Neuronal stem cell (in vitro differentiated cells): Measurements from ENCODE around the gene SCYGR1.

Experiments used
- DNase-seq: peaks from one replicate; pipeline ENCODE4 v3.0.0-alpha.2; 2013; ENCODE audit warnings: low spot score
- H2AFZ ChIP-seq: one replicate; pipeline ENCODE4 v1.6.1; 2013; ENCODE audit warnings: mild to moderate bottlenecking, low read length, inconsistent platforms
- H2AK5ac ChIP-seq: 2 replicates; pipeline ENCODE4 v1.6.1; 2013; ENCODE audit warnings: low read depth, mild to moderate bottlenecking, inconsistent platforms, low read length, moderate library complexity, mixed read lengths
- H2BK120ac ChIP-seq: 2 replicates; pipeline ENCODE4 v1.6.1; 2013; ENCODE audit warnings: low read depth, mild to moderate bottlenecking, inconsistent platforms, low read length, moderate library complexity, mixed read lengths
- H2BK12ac ChIP-seq: one replicate; pipeline ENCODE4 v1.6.1; 2013; ENCODE audit warnings: low read length, inconsistent platforms
- H2BK15ac ChIP-seq: 2 replicates; pipeline ENCODE4 v1.6.1; 2013; ENCODE audit warnings: mild to moderate bottlenecking, low read length, inconsistent platforms, mixed read lengths
- H2BK5ac ChIP-seq: one replicate; pipeline ENCODE4 v1.6.1; 2013; ENCODE audit warnings: inconsistent platforms, mild to moderate bottlenecking, low read length, moderate library complexity
- H3K14ac ChIP-seq: one replicate; pipeline ENCODE4 v1.6.1; 2013; ENCODE audit warnings: low read length, inconsistent platforms
- H3K18ac ChIP-seq: 2 replicates; pipeline ENCODE4 v1.6.1; 2013; ENCODE audit warnings: low read length, inconsistent platforms
- H3K23ac ChIP-seq: 2 replicates; pipeline ENCODE4 v1.6.1; 2013; ENCODE audit warnings: low read depth, mild to moderate bottlenecking, mixed read lengths, low read length, inconsistent platforms; ENCODE audit not compliant: poor library complexity
- H3K27ac ChIP-seq: replicated peaks from 3 replicates; pipeline ENCODE4 v1.5.1; 2013; ENCODE audit warnings: low read length, inconsistent platforms
- H3K27me3 ChIP-seq, 3 experiments: 2 replicates each; pipeline ENCODE4 v1.6.1; 2013; ENCODE audit warnings: low read length in 3 of 3, mild to moderate bottlenecking in 2 of 3, inconsistent platforms in 1 of 3, low read depth in 1 of 3, mixed read lengths in 1 of 3, moderate library complexity in 1 of 3; ENCODE audit not compliant: control insufficient read depth in 3 of 3, insufficient read depth in 3 of 3
- H3K36me3 ChIP-seq, 2 donors: replicated peaks in 1 of 2; 2 replicates each; pipeline ENCODE4 v1.6.1; 2013; ENCODE audit warnings: low read length in 2 of 2; ENCODE audit not compliant: control insufficient read depth in 2 of 2, insufficient read depth in 2 of 2
- H3K4ac ChIP-seq: 2 replicates; pipeline ENCODE4 v1.6.1; 2013; ENCODE audit warnings: inconsistent platforms, mild to moderate bottlenecking, low read length, moderate library complexity
- H3K4me1 ChIP-seq, 2 donors: 1 replicate in 1 of 2; 2 replicates in 1 of 2; pipeline ENCODE4 v1.6.1; 2013; ENCODE audit warnings: low read length in 2 of 2, low read depth in 1 of 2; ENCODE audit not compliant: control insufficient read depth in 2 of 2, insufficient read depth in 1 of 2
- H3K4me2 ChIP-seq: one replicate; pipeline ENCODE4 v1.6.1; 2013; ENCODE audit warnings: mild to moderate bottlenecking, low read length, inconsistent platforms; ENCODE audit not compliant: insufficient read depth, poor library complexity, severe bottlenecking
- H3K4me3 ChIP-seq, 2 donors: 2 replicates each; pipeline ENCODE4 v1.5.1; 2013; ENCODE audit warnings: low read length in 2 of 2, mild to moderate bottlenecking in 2 of 2, inconsistent platforms in 1 of 2, moderate library complexity in 1 of 2
- H3K79me1 ChIP-seq: one replicate; pipeline ENCODE4 v1.6.1; 2013; ENCODE audit warnings: low read depth, mild to moderate bottlenecking, inconsistent platforms, low read length, moderate library complexity
- H3K9ac ChIP-seq: one replicate; pipeline ENCODE4 v1.6.1; 2013; ENCODE audit warnings: mild to moderate bottlenecking, low read depth, low read length, inconsistent platforms; ENCODE audit not compliant: poor library complexity
- H3K9me3 ChIP-seq, 2 donors: replicated peaks in 1 of 2; 2 replicates each; pipeline versions ENCODE3 to v1.6.1; 2013; ENCODE audit warnings: low read length in 2 of 2, mild to moderate bottlenecking in 2 of 2, inconsistent platforms in 1 of 2, low read depth in 1 of 2, mixed read lengths in 1 of 2, moderate library complexity in 1 of 2; ENCODE audit not compliant: control insufficient read depth in 2 of 2, insufficient read depth in 1 of 2
- H4K8ac ChIP-seq: one replicate; pipeline ENCODE4 v1.6.1; 2013; ENCODE audit warnings: low read depth, mild to moderate bottlenecking, inconsistent platforms, low read length, moderate library complexity
- H4K91ac ChIP-seq: one replicate; pipeline ENCODE4 v1.6.1; 2013; ENCODE audit warnings: low read length, low read depth, mild to moderate bottlenecking, inconsistent platforms; ENCODE audit not compliant: poor library complexity
- WGBS, 2 donors: extraction: QIAGEN DNeasy Blood & Tissue Kit; methylation state at CpG; one replicate each; pipeline ENCODE4 v1.1.7; 2013; ENCODE audit warnings: missing lambda C conversion rate in 2 of 2, mixed read lengths in 1 of 2; ENCODE audit not compliant: insufficient read length in 2 of 2, insufficient replicate concordance in 1 of 2; ENCODE audit errors: extremely low coverage in 2 of 2; 5-methylcytosine and 5-hydroxymethylcytosine counted together

The SCYGR1 gene

GRCh38 chr2:227349989-227350612, 37.6 kb downstream of the SCYGR1 start:
- Histone ChIP-seq H3K79me1 (no peaks in the 10 kb centered on the region), H3K4ac (no peak overlapping the region), H3K14ac (no peak overlapping the region), H3K27ac (no peak overlapping the region), H2BK12ac (no peak overlapping the region), H3K9ac (no peak overlapping the region), H3K9me3 (no peaks in the 10 kb centered on the region), H2AK5ac (no peak overlapping the region), H3K4me3 (no peak overlapping the region), H2BK5ac (no peak overlapping the region), H2AFZ (no peak overlapping the region), H4K8ac (no peak overlapping the region), H3K4me1 (no peaks in the 10 kb centered on the region), H2BK120ac (no peak overlapping the region), H3K23ac (no peak overlapping the region), H2BK15ac (no peak overlapping the region), H4K91ac (no peak overlapping the region), H3K4me2 (no peak overlapping the region), H3K18ac (no peak overlapping the region), H3K27me3 (no peaks in the 10 kb centered on the region), H3K36me3 (peaks cover 2 to 80% of the 10 kb centered on the region in 2 donors)
- DNase-seq: no peak
- WGBS, 2 donors: no CpG with 5 or more reads among the region's 7 CpGs

GRCh38 chr2:227348324-227348723, 39.4 kb downstream of the SCYGR1 start:
- Histone ChIP-seq H3K9ac (no peak overlapping the region), H2AFZ (no peak overlapping the region), H3K36me3 (peaks cover 2 to 90% of the 10 kb centered on the region in 2 donors), H3K18ac (no peak overlapping the region), H3K4me3 (no peak overlapping the region), H3K4ac (no peak overlapping the region), H3K27ac (no peak overlapping the region), H2BK12ac (no peak overlapping the region), H3K23ac (no peak overlapping the region), H2BK15ac (no peak overlapping the region), H2BK120ac (no peak overlapping the region), H3K79me1 (no peaks in the 10 kb centered on the region), H3K27me3 (no peaks in the 10 kb centered on the region), H2AK5ac (no peak overlapping the region), H4K8ac (no peak overlapping the region), H3K4me2 (no peak overlapping the region), H2BK5ac (no peak overlapping the region), H3K4me1 (no peaks in the 10 kb centered on the region), H3K9me3 (no peaks in the 10 kb centered on the region), H4K91ac (no peak overlapping the region), H3K14ac (no peak overlapping the region)
- DNase-seq: no peak
- no CpG with 5 or more reads among the region's 2 CpGs for WGBS, 2 donors

- H4K91ac ChIP-seq: no peak overlapping the region
- H2BK12ac ChIP-seq: no peak overlapping the region
- H3K4ac ChIP-seq: no peak overlapping the region
- H3K14ac ChIP-seq: no peak overlapping the region
- DNase-seq: no peak
- H2AK5ac ChIP-seq: no peak overlapping the region
- H2BK5ac ChIP-seq: no peak overlapping the region
- H3K4me1 ChIP-seq: no peaks in the 10 kb centered on the region
- no peak overlapping the region for H3K4me3 ChIP-seq
- no peak overlapping the region for H3K23ac ChIP-seq
- no peak overlapping the region for H2AFZ ChIP-seq
- H3K36me3 ChIP-seq: peaks cover 2 to 91% of the 10 kb centered on the region in 2 donors
- no peak overlapping the region for H3K18ac ChIP-seq
- no peak overlapping the region for H3K27ac ChIP-seq
- no peak overlapping the region for H3K4me2 ChIP-seq
- H3K9ac ChIP-seq: no peak overlapping the region
- no CpG with 5 or more reads among the region's 7 CpGs for WGBS, 2 donors
- no peaks in the 10 kb centered on the region for H3K9me3 ChIP-seq
- H4K8ac ChIP-seq: no peak overlapping the region
- H3K27me3 ChIP-seq: no peaks in the 10 kb centered on the region
- H2BK120ac ChIP-seq: no peak overlapping the region
- H3K79me1 ChIP-seq: no peaks in the 10 kb centered on the region
- no peak overlapping the region for H2BK15ac ChIP-seq
These were observed 40.6 kb downstream of the SCYGR1 start for GRCh38 chr2:227347117-227347516.

- H3K23ac ChIP-seq: no peak overlapping the region
- H2BK15ac ChIP-seq: no peak overlapping the region
- no peak overlapping the region for H3K4ac ChIP-seq
- no peaks in the 10 kb centered on the region for H3K9me3 ChIP-seq
- peaks cover 2 to 95% of the 10 kb centered on the region in 2 donors for H3K36me3 ChIP-seq
- no peak overlapping the region for H3K14ac ChIP-seq
- H3K4me3 ChIP-seq: no peak overlapping the region
- H3K4me2 ChIP-seq: no peak overlapping the region
- H3K4me1 ChIP-seq: no peaks in the 10 kb centered on the region
- no peak overlapping the region for H4K91ac ChIP-seq
- H2BK5ac ChIP-seq: no peak overlapping the region
- H3K79me1 ChIP-seq: no peaks in the 10 kb centered on the region
- no peak overlapping the region for H2AK5ac ChIP-seq
- H2BK12ac ChIP-seq: no peak overlapping the region
- H3K9ac ChIP-seq: no peak overlapping the region
- WGBS, 2 donors: no CpG with 5 or more reads among the region's 2 CpGs
- H2BK120ac ChIP-seq: no peak overlapping the region
- no peak overlapping the region for H3K27ac ChIP-seq
- H3K18ac ChIP-seq: no peak overlapping the region
- no peak overlapping the region for H4K8ac ChIP-seq
- no peaks in the 10 kb centered on the region for H3K27me3 ChIP-seq
- DNase-seq: no peak
- no peak overlapping the region for H2AFZ ChIP-seq
These were observed 43.5 kb downstream of the SCYGR1 start for GRCh38 chr2:227344231-227344630.
